IPS-NIHi11 (cell line): ENCODE measurements around the gene MYMK.
A peak's percentile ranks its signal among the peaks of the same experiment; 100 is the strongest.

ENCODE experiments used
- DNase-seq: peaks from one replicate; pipeline ENCODE4 v3.0.0; 2012; ENCODE audit warnings: mixed read lengths, low spot score

MYMK gene

GRCh38 chr9:133558191-133559126, 33.7 kb upstream of the MYMK start:
- DNase-seq = peak; percentile 67

DNA sequence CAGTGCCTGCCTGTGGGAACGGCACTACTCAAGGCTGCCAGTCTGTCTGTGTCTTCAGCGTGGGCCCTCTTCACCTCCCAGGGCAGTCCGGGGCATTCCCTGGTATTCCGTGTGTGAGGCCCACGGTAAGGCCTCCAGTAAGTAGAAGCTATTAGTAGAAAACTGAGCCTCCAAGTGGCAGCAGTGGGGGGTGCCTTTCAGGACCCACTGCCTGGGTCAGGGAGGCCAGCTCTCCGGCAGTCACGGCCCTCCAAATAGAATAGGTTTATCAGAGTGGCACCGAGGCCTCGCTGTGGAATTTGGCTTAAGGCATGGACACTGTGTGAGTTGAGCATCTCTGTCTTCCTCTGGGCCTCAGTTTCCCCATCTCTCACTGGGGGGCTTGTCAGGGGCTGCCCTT, 32.8 kb upstream of the MYMK start:
- no peak for DNase-seq

DNA sequence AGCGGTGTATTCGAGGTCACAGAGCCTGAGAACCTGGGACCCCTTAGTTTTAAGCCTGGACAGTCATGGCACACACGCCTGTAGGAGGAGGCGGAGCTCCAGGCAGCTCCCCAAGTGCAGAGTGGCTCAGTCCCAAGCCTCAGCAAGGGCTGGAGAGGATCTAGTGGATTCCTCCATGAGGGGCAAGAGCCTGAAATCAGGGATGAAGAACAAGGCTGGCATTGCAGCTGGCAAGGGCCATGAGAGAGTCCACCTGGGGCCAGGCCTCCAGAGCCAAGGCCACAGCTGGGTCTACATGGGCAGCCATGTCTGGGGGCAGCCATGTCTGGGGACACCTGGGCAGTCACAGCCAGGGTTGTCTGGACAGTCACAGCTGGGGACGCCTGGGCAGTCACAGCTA, 31.6 kb upstream of the MYMK start:
- DNase-seq = no peak

GRCh38 chr9:133554729-133555128, 30.0 kb upstream of the MYMK start:
- no peak for DNase-seq

GRCh38 chr9:133553973-133554713, 29.4 kb upstream of the MYMK start:
- peak; percentile 84 for DNase-seq

DNA sequence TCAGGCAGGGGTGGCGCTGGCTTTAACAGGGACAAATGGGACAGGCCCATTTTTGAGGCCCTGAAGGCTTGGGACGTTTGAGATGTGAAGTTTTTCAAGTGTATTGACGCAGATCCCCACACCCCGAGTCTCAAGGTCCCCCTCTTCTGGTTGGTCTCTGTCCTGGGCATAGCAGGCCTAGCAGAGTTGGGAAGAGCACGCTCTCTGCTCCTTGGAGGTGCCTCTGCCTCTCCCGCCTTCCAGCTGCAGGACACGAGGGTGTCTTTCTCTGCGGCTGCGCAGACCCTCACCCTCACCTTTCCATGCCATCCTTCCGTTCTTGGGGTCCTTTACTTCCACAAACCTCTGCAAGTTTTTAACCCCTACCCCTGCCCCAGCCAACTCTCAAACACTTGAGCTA, 28.4 kb upstream of the MYMK start:
- no peak for DNase-seq

DNA sequence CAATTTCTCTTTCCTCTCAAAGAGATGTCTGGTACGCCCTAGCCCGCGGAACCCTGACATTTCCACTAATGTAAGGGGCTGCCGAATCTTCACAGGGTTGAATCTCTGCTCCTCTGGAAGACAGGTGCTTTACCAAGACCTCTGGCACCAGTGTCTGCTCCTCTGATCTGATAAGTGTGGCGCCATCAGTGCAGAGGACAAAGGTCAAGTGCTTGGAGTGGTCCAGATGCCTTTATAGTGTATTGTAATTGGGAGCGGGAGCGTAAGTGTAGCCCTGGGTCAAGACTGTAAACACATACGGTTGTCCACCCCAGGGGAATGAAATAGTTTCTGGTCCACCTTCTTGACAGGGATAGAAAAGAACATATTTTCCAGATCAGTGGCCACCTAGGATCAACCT, 27.5 kb upstream of the MYMK start:
- DNase-seq = no peak

DNA sequence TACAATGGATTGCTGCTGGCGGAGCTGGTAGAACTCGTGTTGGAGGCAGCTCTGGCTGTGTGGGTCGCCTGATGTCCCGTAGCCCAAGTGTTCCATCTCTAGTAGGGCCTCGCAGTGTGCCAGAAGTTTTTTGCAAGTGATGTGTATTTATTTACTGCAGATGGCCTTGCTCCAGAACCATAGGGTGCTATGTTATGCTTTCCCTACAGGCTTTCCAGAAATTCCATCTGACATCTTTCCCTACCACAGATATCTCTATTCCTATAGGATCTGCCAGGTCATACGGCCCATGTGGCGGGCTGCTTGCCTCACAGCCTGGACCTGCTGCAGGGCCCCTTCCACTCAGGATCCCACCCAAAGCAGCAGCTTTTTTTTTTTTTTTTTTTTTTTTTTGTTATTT, 26.7 kb upstream of the MYMK start:
- DNase-seq = no peak

- no peak for DNase-seq
Measured at GRCh38 chr9:133547116-133547515, 22.4 kb upstream of the MYMK start.

DNA sequence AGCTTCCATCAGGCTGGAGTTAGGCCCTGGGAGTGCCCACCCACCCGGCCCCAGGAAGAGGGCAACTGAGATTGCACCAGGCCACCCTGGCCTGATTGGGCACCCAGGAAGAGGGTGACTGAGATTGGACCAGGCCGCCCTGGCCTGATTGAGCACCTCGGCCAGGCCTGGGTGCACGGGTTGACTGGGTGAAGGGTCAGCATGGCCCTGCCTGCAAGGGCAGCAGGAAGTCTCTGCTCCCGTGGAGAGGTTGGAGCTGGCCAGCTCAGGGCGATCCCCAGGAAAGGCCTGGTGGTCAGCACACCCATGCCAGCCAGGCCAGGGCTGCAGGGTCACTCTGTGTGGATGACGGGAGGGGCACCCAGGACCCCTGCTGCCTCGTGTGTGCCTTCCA, 21.5 kb upstream of the MYMK start:
- no peak for DNase-seq

DNA sequence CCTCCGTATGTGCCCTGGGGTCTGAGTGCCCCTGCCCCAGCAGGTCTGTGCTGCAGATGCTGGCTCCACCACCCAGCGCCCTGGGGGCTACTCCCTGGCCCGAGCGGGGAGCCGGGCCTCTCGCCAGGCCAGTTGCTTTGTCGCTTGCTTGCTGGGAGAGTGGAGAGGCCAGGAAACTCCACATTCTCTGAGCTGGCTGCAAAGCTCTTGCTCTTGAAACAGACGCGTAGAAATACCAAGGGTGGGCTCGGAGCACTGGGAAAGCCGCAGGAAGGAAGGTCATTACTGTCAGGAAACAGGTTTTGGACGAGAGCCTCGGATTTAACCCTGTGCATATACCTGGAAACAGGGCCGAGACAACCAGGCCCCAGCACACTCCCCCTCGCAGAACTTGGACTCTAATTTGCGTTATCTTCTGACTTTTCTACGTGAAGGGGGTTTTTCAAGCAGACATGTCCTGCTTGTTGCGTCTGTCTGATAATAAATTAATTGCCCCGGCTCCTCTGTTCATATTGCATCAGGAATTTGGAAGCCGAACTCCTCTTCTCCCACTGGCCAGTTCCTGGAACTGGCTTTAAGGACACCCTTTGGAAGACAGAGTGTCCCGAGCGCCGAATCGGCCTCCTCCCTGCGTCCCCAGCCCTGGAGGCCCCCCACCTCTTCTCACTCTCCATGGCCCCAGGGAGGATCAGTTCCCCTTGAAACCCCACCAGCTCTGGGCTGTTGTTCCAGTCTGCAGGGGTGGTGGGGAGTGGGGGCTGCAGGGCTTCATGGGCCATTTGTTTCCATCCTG, 20.9 kb upstream of the MYMK start:
- DNase-seq = no peak

DNA sequence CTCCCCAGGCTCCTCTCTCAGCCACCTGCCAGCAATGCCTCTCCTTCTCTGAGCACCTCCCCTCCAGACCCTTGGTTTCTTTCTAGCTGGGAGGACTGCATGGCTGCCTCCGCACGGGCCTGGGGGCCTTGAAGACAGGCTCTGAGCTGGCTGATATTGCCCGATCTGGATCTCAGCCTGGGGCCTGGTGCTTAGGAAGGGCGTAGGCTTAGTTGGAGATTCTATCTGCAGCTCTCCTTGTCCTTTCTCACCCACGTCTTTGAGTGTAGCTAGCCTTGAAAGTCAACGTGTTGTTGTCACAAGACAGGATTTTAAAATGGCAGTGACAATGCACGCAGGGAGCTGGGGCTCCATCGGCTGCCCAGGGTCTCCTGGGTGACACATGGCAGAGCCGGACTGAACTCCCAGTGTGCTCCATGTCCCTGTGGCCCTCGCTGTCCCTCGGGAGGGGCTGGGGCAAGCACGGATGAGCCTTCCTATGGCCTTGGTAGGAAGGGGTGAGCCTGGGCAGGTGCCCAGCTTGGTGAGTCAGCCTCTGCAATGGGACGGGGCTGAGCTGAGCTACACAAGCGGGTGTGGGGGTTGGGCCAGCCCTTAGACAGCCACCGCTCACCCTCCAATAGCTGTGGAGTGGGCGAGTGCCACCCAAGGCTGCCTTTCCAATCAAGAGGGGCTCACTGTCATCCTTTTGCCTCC, 19.2 kb upstream of the MYMK start:
- DNase-seq = no peak

DNA sequence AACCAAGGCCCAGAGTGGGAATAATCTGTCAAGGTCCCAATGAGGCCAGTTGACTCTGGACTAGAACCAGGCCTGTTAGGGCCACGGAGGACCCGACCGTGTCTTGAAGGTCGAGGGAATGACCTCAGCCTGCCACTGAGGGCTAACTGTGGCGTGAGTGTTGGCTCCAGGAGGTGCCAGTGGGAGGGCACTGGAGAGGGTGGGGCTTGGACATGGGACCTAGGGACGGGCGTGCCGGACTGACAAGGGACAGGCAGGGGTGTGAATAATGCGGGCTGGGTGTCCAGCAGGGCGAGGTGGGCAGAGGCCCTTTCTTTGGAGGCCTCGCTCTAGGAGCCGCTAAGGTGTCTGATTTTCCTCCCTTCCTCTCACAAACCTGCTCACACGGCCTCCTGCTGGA, 17.2 kb upstream of the MYMK start:
- DNase-seq = no peak

- DNase-seq = peak; percentile 68
Measured at GRCh38 chr9:133540698-133541025, 15.9 kb upstream of the MYMK start.

GRCh38 chr9:133539991-133540697, 15.4 kb upstream of the MYMK start:
- no peak for DNase-seq

- peak; percentile 71 for DNase-seq
Measured at GRCh38 chr9:133538851-133539833, 14.4 kb upstream of the MYMK start.

GRCh38 chr9:133538176-133538575, 13.4 kb upstream of the MYMK start:
- DNase-seq = no peak

DNA sequence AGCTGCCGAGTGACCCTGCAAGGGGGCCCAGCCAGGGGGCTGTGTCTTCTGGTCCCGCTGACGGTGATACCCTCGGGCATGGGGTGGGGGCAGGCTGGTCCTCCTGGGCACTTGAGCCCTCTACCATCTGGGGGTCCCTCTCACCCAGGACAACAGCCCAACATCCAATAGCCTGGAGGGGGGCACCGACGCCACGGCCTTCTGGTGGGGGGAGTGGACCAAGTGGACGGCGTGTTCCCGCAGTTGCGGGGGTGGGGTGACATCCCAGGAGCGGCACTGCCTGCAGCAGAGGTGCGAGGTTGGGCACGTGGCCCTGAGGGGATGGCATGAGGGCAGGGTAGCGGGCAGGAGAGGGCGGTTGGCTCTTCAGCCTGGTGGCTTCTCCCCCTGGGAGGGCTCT, 12.5 kb upstream of the MYMK start:
- DNase-seq = no peak

DNA sequence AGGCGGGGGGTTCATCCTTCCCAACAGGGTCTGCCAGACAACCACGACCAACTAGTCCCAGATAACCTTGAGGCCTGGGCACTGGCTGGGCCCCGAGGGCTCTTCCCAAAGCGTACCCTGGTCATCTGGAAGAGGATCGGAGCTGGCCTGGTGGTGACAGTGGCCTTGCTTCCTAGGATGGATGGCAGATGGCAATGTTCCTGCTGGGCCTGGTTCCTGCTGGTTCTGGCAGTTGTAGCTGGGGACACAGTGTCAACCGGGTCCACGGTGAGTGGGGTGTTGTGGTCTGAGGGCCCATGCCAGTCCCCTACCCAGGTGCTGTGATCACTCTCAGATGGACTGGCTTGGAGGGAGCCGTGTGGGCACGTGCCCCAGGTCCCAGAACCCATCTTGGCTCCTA, 11.8 kb upstream of the MYMK start:
- DNase-seq = no peak

DNA sequence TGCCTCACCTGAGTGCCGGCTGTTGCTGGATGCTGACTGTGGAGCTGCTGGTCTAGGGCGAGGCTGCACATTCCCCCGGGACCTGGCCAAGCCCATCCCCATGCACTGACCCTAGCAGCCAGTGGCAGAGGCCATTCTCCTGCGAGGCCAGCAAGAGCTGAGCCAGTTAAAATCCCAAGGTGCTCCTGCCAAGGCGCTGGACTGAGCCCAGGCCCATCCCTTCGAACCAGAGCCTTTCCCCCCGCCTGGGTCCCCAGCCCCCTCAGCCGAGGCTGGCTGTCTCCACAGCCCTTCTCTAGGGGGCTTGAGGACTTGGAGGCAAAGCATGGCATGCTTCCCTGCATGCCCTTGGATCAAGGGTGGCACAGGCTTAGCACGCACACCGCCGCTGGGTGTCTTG, 11.3 kb upstream of the MYMK start:
- no peak for DNase-seq
